DND-41 (cell line): ENCODE data around the gene LRTM2.

Experiments
- ATAC-seq: fragments of 200-7000 bp; cut with Tn5 transposase; 3 replicates; pipeline ENCODE4 v1.9.1; 2021; ENCODE audit warnings: low read depth; ENCODE audit not compliant: insufficient read depth
- DNase-seq: peaks from one replicate; pipeline ENCODE4 v3.0.0-alpha.2; 2020
- H2AFZ ChIP-seq: 2 replicates; pipeline ENCODE4 v1.6.0; 2012; ENCODE audit warnings: low read depth, low read length
- H3K27ac ChIP-seq: 2 replicates; pipeline ENCODE4 v1.5.1; 2012; ENCODE audit warnings: low read length, inconsistent platforms
- H3K27me3 ChIP-seq: fragments of 200-600 bp; sonication (generic); 2 replicates; pipeline ENCODE4 v1.6.0; 2012; ENCODE audit warnings: low read length, mild to moderate bottlenecking, inconsistent platforms; ENCODE audit not compliant: insufficient read depth, poor library complexity
- H3K36me3 ChIP-seq: 2 replicates; pipeline ENCODE4 v1.5.1; 2012; ENCODE audit warnings: low read length, inconsistent platforms; ENCODE audit not compliant: insufficient read depth
- H3K4me1 ChIP-seq: 2 replicates; pipeline ENCODE4 v1.5.1; 2012; ENCODE audit warnings: mild to moderate bottlenecking, low read length; ENCODE audit not compliant: insufficient read depth
- H3K4me2 ChIP-seq: 2 replicates; pipeline ENCODE4 v1.6.0; 2012; ENCODE audit warnings: mild to moderate bottlenecking, moderate library complexity, low read length, inconsistent platforms; ENCODE audit not compliant: insufficient read depth
- H3K4me3 ChIP-seq, 2 experiments: fragments of 200-600 bp in 1 of 2; shearing (Covaris generic) in 1 of 2; 2 replicates each; pipeline ENCODE4 v1.5.1; 2012 to 2016; ENCODE audit warnings: inconsistent platforms in 2 of 2, low read length in 2 of 2, mild to moderate bottlenecking in 2 of 2, low read depth in 1 of 2, moderate library complexity in 1 of 2
- H3K79me2 ChIP-seq: 2 replicates; pipeline ENCODE4 v1.6.0; 2012; ENCODE audit warnings: low read length, inconsistent platforms; ENCODE audit not compliant: insufficient read depth
- H3K9ac ChIP-seq: 2 replicates; pipeline ENCODE4 v1.6.0; 2012; ENCODE audit warnings: low read depth, mild to moderate bottlenecking, inconsistent platforms, low read length, moderate library complexity
- H3K9me3 ChIP-seq: 2 replicates; pipeline ENCODE4 v1.5.1; 2012; ENCODE audit warnings: low read length, moderate library complexity, mild to moderate bottlenecking, inconsistent platforms; ENCODE audit not compliant: insufficient read depth, severe bottlenecking
- H4K20me1 ChIP-seq: 2 replicates; pipeline ENCODE4 v1.6.0; 2012; ENCODE audit warnings: low read length; ENCODE audit not compliant: insufficient read depth
- CTCF ChIP-seq: IDR thresholded peaks from 2 replicates; pipeline ENCODE4 v1.5.1; 2012; ENCODE audit warnings: borderline replicate concordance, low read length, moderate library complexity, mild to moderate bottlenecking; ENCODE audit not compliant: poor library complexity, severe bottlenecking; ENCODE audit errors: extremely low read depth
- EZH2 ChIP-seq: IDR thresholded peaks from 3 replicates; pipeline ENCODE4 v1.6.1; 2012; ENCODE audit warnings: borderline replicate concordance, low read depth, mild to moderate bottlenecking, moderate library complexity, low read length, inconsistent platforms; ENCODE audit not compliant: severe bottlenecking

LRTM2 gene

DNA sequence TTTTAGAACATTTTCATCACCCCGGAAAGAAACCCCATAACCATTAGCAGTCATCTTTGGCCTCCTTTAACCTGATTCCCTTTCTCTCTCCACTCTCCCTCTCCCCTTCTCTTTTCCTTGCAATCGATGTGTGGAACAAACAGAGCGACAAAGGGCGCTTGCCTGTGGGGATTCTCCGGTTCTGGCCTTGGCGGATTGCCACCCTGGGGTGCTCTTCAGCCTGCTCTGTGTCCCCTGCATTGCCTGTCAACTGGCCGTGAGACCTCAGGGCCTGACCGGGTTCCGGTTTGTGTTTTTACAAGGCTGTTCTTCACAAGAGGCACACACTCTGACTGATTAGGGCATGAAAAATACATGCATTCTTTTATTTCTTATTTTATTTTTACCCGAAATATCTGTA is 27.8 kb downstream of the LRTM2 start:
- Histone ChIP-seq H3K9me3 (no peaks in the 10 kb centered on the region), H3K4me1 (no peaks in the 10 kb centered on the region), H2AFZ (no peak overlapping the region), H3K27ac (no peak overlapping the region), H4K20me1 (no peaks in the 10 kb centered on the region), H3K79me2 (no peaks in the 10 kb centered on the region), H3K4me3 (no peak overlapping the region), H3K9ac (no peak overlapping the region), H3K4me2 (no peak overlapping the region), H3K27me3 (peaks cover 12% of the 10 kb centered on the region), H3K36me3 (no peaks in the 10 kb centered on the region)
- ATAC-seq (no peak), DNase-seq (no peak)
- no peak for TF ChIP-seq CTCF
- no peak for TF ChIP-seq EZH2

DNA sequence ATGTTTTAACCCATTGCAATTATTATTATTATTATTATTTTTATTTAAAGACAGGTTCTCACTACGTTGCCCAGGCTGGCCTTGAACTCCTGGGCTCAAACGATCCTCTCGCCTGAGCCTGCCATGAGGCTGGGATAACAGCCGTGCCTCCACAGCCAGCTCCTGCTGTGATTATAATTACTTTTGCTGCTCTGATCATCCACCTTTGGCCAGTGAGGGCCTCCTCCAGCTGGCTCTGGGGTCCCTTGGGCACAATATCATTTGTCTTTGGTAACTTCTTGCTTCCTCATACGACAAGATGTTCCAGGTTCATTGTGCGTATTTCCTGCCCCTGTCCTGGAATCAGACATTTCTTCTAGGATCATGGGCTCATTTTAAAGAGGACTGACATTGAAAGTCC is 28.4 kb downstream of the LRTM2 start:
- Histone ChIP-seq H3K9ac (no peak overlapping the region), H3K9me3 (no peaks in the 10 kb centered on the region), H3K27me3 (peaks cover 12% of the 10 kb centered on the region), H2AFZ (no peak overlapping the region), H3K4me1 (no peaks in the 10 kb centered on the region), H3K79me2 (no peaks in the 10 kb centered on the region), H4K20me1 (no peaks in the 10 kb centered on the region), H3K4me3 (no peak overlapping the region), H3K4me2 (no peak overlapping the region), H3K27ac (no peak overlapping the region), H3K36me3 (no peaks in the 10 kb centered on the region)
- no peak for DNase-seq
- no peak for TF ChIP-seq EZH2
- no peak for TF ChIP-seq CTCF
- ATAC-seq = no peak

DNA sequence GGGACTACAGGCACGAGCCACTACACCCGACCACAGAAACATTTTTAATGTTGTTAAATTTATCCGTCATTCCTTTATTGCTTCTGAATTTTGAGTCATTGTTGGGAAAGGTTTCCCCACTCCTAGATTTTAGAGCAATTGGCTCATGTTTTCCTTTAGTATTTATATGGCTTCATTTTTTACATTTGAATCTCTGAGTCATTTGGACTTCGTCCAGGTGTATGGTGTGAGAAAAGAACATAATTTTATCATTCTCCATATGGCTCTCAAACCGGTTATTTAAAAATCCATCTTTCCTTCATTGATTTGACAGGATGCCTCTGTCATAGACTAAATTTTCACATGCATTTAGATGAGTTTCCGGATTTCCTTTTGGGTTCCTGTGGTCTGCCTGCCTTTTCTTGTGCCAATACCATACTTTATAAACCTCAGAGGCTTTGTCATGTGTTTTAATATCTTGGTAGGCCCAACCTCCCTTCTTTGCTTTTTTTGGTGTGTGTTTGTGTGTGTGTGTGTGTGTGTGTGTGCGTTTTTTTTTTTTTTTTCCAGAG is 30.9 kb downstream of the LRTM2 start:
- no peak overlapping the region for H3K4me2 ChIP-seq
- H3K27ac ChIP-seq = no peak overlapping the region
- ATAC-seq = no peak
- no peak for DNase-seq
- peaks cover 19% of the 10 kb centered on the region for H3K9me3 ChIP-seq
- no peak overlapping the region for H2AFZ ChIP-seq
- no peaks in the 10 kb centered on the region for H3K79me2 ChIP-seq
- no peaks in the 10 kb centered on the region for H3K4me1 ChIP-seq
- H3K27me3 ChIP-seq = peaks cover 12% of the 10 kb centered on the region
- H3K36me3 ChIP-seq = no peaks in the 10 kb centered on the region
- H3K4me3 ChIP-seq = no peak overlapping the region
- no peaks in the 10 kb centered on the region for H4K20me1 ChIP-seq
- TF ChIP-seq CTCF (no peak), EZH2 (no peak)
- H3K9ac ChIP-seq = no peak overlapping the region

- Histone ChIP-seq H3K27me3 (peaks cover 11% of the 10 kb centered on the region), H3K9me3 (peaks cover 21% of the 10 kb centered on the region), H3K9ac (no peak overlapping the region), H3K4me1 (no peaks in the 10 kb centered on the region), H3K79me2 (no peaks in the 10 kb centered on the region), H3K4me3 (no peak overlapping the region), H2AFZ (no peak overlapping the region), H4K20me1 (no peaks in the 10 kb centered on the region), H3K36me3 (no peaks in the 10 kb centered on the region), H3K27ac (no peak overlapping the region), H3K4me2 (no peak overlapping the region)
- no peak for ATAC-seq
- DNase-seq = no peak
- TF ChIP-seq EZH2 (no peak), CTCF (no peak)
These were observed 31.7 kb downstream of the LRTM2 start for GRCh38 chr12:1852076-1852475.
